NCI-H526 treated with DMSO at 0.1 percent for 48 hours (cell line): Measurements from ENCODE around the gene COLGALT1.
A peak's percentile ranks its signal among the peaks of the same experiment; 100 is the strongest.
"Not testable (repeated sequence)": the region's sequence is repeated elsewhere in the genome, so short reads cannot be mapped to it uniquely, and the experiment has no call there.

ENCODE experiments used
- DNase-seq: peaks from one replicate; lab custom pipeline; 2025; lab: John Stamatoyannopoulos, UW

Gene COLGALT1

DNA sequence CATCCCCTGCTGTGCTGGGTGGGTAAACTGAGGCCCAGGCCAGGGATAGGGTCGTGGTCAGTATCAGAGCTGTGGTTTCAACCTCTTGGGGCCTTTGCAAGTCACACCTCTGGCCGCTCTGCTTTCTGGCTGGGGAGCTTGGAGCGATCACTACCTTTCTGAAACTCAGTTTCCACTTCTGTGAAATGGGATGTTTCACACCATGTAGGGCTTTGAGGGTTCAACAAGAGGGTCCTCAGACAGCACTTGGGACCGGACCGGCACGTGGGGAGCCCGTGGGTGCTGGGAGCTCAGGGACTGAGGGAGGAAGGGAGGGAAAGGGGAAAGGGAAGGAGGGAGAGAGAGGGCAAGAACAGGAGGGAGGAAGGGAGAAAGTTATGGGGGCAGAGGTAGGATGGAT is 22.9 kb upstream of the COLGALT1 start:
- no peak for DNase-seq

DNA sequence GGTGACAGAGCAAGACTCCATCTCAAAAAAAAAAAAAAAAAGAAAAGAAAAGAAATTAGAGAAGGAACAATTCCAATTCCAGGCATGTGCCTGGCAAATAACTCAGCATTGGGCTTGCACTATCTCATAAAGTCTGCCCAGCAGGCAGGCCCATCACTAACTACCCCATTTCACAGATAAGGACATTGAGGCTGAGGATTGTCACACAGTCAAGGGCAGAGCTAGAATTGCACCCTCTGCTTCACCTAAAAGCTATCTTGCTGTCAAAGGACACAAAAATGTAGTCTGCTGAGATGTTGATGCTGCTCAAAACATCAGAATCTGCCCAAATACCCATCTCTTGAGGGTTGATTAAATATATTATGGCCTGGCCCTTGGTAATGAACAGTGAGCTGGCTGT is 20.7 kb upstream of the COLGALT1 start:
- no peak for DNase-seq

DNA sequence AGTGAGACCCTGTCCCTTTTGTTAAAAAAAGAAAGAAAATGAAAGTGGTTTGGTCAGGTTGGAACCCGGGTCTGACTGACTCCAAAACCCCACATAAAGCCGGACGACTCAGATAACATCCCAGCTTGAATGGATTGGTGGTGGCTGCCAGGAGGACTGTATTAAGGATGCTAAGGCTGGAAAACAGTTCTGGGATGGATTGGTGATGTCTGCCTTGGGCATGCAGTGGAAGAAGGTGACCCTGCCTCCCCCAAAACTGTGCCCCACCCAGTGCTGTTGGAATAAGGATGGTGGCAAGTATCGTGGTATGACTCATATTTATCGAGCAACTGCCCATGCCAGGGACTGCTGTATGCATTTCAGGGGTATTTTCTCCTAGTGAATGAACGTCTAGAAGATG is 18.5 kb upstream of the COLGALT1 start:
- DNase-seq: no peak

DNA sequence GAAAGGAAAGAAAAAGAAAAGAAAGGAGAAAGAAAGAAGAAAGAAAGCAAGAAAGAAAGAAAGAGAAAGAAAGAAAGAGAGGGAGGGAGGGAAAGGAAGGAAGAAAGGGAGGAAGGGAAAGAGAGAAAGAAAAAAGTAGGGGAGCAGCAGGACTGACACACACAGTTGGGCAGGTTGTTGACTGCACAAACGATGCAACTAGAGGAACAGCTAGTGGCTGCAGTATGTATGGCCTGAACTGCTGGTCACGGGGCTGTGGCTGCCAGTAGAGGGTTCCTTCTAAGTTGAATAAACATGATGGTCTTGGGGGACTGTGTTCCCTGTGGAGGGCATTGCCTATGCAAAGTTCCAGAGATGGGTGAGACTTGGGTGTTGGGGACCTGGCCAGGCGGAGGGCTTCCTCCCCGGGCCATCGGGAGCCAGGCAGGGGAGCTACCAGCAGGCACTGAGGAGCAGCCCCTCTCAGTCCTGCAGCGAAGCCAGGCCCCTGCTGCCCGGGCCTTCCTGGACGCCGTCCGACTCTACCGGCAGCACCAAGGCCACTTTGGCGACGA is 16.7 kb upstream of the COLGALT1 start:
- DNase-seq: no peak

DNA sequence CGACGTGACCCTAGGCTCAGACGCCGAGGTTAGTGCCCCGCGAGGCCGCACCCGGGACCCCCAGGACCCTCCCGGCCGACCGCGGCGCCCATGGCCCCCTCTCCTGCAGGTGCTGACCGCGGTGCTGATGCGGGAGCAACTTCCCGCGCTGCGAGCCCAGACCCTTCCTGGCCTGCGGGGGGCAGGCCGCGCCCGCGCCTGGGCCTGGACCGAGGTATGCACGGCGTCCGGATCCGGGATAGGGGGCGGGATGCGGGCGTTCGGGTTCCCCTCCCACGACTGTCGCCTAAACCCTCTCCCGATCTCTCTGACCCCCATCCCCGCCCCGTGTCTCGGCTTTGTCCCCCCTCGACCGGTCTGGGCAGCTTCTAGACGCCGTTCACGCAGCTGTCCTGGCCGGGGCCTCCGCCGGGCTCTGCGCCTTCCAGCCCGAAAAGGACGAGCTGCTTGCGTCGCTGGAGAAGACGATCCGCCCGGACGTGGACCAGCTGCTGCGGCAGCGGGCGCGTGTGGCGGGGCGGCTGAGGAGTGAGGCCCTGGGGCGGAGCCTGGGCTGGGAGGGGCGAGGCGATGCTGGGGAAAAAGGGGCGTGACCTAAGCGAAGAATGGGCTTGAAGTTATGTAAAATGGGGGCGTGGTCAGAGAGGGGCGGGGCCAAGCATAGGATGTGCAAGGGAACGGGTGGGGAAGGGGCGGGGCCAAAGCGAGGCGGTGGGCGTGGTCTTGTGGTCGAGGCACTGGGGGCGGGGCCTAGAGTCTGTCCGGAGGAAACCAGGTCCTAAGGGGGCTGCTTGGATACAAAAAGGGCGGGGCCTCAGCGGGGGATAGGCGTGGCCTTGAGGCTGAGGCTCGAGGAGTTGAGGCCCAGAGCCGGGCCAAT is 16.0 kb upstream of the COLGALT1 start:
- peak; percentile 61 for DNase-seq

DNA sequence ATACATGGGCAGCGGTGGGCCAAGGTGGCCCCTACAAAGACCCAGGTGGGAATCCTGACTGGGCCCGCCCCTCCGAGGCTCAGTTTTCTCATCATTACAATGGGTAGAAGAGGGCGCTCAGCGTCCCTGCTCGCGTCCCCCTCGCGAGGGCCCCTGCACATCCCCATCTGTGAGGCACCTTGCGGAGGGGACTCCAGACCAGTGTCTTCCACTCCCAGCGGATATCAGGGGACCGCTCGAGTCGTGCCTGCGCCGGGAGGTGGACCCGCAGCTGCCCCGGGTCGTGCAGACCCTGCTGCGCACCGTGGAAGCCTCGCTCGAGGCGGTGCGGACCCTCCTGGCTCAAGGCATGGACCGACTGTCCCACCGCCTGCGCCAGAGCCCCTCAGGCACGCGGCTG is 15.3 kb upstream of the COLGALT1 start:
- DNase-seq: no peak

DNA sequence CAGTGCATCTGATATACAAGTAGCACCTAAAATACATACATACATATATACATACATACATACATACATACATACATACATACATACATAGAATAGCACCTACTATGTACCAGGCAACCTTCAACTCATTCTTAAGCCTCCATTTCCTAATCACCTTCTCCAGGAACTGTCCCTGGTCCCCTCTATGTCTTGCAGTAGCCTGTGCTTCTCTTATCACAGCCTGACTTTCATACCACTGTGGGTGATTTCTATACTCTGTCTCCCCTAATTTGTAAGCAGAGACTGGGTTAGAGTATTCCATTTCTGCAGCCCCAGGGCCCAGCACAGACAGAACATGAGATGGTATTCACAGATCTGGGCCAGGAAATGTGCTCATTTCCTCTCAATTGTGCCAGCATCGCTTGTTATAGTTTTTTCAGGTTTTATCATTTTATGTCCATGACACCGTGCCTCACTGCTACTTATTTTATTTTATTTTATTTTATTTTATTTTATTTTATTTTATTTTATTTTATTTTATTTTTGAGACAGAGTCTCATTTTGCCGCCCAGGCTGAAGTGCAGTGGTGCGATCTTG is 14.2 kb upstream of the COLGALT1 start:
- no peak for DNase-seq

DNA sequence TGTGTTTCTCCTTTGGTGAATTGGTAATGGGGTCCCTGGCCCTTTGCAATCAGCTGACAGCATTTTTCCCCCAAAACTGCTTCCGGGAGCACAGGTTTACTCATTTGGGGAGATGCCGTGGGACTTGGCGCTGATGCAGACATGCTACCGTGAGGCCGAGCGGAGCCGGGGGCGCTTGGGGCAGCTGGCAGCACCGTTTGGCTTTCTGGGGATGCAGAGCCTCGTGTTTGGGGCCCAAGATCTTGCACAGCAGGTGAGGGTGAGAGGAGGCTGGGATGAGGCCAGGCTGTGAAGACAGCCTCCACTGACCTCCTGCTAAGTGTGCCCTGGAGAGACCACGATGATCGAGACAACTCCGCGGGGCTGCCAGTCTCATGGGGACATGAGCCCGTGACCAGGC is 13.4 kb upstream of the COLGALT1 start:
- DNase-seq: no peak

DNA sequence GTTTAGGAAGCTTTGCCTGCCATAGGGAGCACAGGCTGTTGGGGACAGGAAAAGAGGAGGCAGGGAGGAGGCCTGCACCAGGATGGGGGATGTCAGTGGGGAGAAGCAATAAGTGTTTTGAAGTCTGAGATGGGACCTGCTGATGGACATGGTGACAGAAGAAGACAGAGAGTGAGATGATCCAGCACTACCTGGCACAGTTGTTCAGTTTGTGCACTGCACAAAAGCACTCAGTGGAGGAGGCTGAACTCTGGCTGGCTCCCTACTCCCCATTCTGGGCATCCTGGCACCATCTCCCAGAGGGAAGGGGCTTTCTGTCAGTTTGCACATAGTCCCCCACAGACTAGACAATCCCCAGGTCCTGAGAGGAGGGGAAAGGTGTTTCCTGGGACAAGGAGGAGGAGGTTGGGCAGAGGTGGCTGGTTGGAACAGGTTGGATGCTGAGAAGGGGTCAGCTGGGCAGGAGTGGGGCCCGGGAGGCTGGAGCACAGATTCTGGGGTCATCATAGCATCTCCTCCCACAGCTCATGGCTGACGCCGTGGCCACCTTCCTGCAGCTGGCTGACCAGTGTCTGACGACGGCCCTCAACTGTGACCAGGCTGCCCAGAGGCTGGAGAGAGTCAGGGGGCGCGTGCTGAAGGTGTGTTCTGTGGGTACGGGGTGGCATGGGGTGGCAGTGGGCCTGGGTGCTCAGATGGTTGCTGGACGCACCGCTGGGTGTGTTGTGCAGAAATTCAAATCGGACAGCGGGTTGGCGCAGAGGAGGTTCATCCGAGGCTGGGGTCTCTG is 12.5 kb upstream of the COLGALT1 start:
- DNase-seq: no peak

DNA sequence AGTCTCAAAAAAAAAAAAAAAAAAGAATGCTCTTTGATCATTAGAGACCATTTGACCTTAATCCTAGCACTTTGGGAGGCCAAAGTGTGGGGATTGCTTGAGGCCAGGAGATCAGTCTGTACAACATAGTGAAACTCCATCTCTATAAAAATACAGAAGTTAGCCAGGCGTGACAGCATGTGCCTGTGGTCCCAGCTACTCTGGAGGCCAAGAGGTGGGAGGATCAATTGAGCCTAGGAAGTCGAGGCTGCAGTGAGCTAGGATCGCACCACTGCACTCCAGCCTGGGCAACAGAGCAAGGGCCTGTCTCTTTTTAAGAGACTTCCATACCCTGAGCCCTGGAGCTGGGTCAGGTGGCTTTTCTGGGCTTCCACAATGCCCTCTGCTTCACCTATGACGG is 11.5 kb upstream of the COLGALT1 start:
- DNase-seq: no peak

DNA sequence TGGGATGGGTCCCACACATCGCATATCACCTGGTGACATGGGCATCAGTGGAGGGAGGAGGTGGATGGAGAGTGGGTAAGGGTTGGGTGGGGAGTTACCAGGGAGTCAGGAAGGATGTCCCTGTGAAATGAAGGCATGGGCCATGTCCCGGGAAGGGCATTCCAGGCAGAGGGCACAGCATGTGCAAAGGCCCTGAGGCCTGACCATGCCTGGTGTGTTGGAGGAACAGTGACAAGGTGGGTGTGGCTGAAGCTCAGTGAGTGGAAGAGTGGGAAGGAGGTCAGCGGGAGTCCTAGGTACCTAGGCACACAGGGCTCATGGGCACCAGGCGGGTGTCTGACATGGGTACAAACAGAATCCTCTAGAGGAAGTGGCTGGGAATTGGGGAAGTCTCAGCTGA is 11.0 kb upstream of the COLGALT1 start:
- DNase-seq: no peak

DNA sequence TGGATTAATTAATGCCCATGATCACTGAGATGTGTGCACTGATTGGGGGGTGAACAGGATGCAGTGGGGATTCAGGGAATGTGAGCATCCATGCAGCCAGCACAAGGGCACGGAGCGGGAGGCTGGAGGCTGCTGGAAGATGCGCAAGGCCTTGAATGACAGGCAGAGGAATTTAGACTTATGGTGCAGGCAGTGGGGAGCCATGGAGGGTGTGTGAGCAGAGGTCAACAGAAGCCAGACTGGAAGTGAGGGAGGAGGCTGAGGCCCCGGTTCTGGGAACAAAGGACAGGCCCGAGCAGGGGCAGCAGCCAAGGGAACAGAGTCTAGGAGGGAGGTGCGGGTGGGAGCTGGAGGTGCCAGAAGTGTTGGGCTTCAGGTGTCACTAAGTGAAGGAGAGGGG is 7.3 kb upstream of the COLGALT1 start:
- no peak for DNase-seq

DNA sequence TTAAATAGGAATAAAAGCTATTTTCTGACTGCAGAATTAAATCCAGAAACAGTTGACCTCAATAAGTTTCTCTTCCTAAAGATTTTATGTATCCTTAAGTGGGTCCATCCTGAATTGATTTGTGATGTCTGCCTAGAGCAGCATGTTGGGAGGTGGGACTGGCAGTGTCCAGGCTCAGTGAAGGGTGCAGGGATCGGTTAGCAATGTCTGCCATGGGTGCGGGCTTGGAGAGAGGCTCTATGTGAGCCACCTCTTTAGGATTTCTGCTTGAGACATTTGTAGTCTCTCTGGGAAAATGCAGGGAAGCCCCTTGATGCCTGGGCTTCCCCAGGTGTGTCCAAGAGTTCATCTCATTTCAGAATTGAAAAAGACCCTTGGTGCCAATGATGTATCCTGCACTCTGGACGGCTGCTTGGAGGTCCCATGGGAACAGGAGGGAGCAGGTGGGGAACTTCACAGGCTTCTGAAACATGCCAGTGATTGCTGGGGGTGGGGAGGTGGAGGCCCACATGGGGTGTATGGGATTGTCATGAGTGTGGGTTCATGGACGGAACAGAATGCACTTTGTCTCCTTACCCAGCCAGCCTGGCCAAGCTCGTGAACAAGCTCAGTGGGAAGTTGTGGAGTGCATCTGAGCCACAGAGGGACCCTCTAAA is 6.2 kb upstream of the COLGALT1 start:
- DNase-seq: no peak

DNA sequence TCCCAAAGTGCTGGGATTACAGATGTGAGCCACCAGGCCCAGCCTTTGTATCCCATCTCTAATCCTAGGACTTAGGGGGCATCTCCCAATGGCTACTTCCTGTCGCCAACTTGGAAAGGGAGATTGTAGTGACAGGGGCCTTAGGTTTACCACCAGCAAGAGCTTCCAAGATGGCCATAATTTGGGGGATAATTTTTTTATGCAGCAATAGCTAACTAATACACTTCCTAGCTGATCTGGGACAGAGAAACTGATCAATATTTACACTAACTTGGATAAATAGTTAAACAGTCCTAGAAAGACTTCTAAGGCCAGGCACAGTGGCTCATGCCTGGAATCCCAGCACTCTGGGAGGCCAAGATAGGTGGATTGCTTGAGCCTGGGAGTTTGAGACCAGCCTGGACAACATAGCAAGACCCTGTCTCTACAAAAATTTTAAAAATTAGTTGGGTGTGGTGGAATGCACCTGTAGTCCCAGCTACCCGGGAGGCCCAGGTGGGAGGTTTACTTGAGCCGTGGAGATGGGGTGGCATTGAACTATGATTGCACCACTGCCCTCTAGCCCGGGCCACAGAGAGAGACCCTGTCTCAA is 5.3 kb upstream of the COLGALT1 start:
- no peak for DNase-seq

DNA sequence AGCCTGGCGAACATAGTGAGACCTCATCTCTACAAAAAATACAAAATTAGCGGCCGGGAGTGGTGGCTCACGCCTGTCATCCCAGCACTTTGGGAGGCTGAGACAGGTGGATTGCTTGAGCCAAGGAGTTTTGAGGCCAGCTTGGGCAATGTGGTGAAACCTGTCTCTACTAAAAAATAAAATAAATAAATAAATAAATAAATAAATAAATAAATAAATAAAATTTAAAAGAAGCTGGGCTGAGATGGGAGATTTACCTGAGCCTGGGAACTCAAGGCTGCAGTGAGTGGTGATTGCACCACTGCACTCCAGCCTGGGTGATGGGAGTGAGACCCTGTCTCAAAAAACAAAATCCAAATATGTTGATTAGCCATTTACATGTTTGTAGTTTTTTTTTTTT is 2.7 kb upstream of the COLGALT1 start:
- DNase-seq: not testable (repeated sequence)

DNA sequence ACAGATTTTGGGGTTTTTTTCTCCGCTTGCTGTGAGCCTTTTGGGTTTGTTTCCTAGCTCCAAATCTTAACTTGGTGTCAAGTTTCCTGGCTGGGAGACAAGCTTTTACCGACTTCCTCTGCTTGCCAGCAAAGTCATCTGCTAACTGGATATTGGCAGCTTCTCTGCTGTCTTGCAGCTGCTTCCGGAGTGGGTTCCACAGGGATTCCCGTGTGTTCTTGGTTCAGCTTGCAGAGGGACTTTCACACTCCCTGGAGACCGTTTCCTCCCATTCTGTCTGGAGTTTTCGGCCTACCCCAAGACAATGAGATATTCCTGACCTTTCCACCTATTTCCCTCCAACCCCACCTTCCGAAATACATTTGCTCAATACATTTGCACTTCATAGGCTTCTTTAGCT is 2.2 kb upstream of the COLGALT1 start:
- DNase-seq: no peak

DNA sequence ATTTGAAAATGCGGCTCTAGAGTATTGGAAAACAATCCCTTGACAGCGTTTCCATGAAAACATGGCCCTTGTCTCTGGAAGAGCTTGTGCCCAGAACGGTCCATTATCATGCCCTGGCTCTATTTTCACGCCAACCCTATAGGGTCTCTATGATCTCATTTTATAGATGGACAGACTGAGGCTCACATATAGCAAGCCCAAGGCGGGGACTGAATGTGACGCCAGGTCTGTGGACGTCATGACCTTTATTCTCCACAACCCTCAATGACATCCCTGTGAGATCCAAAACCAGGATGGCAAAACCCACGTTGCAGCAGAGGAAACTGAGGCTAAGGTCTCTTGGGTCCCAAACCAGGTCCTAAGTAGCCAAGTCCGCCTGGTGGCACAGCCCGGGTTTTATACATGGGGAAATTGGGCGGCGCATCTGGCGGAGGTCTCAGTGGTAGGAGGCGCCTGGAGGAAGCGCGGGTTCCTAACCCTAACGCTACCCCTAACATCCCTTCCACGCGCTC is 425 bp upstream of the COLGALT1 start:
- no peak for DNase-seq

DNA sequence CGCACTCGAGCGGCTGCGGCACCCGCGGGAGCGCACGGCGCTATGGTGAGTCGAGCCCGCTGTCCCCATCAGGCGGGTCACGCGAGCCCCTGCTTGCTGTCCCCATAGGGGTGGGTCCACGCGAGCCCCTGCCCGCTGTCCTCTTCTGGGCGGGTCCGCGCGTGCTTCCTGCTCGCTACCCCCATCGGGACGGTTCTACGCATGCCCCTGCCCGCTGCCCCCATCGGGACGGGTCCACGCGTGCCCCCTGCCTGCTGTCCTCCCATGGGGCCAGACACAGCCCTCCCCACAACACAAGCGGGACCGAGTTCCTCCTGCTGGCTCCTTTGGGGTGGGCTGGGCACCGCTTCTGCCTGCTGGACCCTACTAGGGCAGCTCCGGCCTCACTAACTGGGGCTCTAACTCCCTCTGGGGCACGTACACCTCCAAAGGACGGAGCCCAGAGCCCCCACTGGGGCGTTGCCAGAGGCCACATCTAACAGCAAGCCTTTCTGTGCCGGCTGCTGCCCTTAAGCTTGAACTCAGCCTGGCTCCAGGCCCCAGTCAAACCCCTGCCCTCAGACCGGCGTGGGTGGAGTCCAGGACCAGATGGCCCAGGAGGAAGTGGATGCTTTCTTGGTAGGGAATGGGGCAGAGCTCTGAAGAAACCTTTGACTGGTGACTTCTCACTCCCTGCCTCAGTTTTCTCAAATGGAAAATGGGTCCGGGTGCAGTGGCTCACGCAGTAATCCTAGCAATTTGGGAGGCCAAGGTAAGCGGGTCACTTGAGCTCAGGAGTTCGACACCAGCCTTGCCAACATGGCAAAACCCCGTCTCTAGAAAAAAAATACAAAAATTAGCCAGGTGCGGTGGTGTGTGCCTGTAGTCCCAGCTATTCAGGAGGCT is 722 bp downstream of the COLGALT1 start:
- DNase-seq: no peak

DNA sequence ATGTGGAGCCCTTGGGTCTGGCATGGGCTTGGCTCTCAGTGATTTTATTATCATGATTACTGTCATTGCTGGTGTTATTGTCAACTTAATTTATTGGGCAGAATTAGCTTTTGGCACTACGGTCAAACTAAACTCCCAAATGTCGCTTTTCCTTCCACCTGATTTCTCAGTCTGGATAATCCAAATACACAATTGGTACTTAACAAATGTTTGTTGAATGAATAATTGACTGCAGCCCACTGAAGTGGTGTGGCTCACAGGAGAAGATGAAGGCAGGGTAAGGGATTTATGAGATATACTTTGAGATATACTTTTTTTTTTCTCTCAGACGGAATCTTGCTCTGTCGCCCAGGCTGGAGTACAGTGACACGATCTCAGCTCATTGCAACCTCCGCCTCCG is 1.5 kb downstream of the COLGALT1 start:
- no peak for DNase-seq

DNA sequence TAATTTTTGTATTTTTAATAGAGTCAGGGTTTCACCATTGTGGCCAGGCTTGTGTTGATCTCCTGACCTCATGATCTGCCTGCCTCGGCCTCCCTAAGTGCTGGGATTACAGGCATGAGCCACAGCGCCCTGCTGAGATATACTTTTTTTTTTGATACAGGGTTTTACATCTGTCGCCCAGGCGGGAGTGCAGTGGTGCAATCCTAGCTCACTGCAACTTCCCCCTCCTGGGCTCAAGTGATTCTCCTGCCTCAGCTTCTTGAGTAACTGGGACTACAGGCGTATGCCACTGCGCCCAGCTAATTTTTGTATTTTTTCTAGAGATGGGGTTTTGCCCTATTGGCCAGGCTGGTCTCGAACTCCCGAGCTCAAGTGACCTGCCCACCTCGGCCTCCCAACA is 2.0 kb downstream of the COLGALT1 start:
- DNase-seq: no peak

DNA sequence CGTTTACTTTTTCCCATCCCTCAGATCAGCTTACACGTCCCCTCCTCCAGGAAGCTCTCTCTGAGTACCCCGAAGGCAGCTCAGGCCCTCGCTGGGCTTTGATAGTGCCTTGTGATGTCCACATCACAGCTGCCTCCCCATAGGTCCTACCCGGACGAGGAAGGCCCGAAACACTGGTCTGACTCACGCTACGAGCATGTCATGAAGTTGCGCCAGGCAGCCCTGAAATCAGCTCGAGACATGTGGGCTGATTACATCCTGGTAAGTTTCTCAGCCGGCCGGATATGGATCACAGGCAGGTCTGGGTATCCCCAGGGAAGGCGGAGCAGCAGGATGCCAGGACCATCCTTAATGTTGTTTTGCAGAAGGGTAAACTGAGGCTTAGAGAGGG is 4.8 kb downstream of the COLGALT1 start:
- no peak for DNase-seq
